Nephron progenitor cell (in vitro differentiated cells): ENCODE measurements around the gene SEMA4C.
A peak's percentile ranks its signal among the peaks of the same experiment; 100 is the strongest.

Experiments
- DNase-seq: peaks from one replicate; pipeline ENCODE4 v3.0.0; 2021
- H3K27ac Mint-ChIP-seq: 2 replicates; pipeline ENCODE4 v1.8.0; 2021; ENCODE audit warnings: mild to moderate bottlenecking, moderate library complexity, mixed read lengths
- H3K27me3 Mint-ChIP-seq: 2 replicates; pipeline ENCODE4 v1.8.0; 2021; ENCODE audit warnings: mild to moderate bottlenecking, low read depth, mixed read lengths; ENCODE audit not compliant: poor library complexity
- H3K36me3 Mint-ChIP-seq: 2 replicates; pipeline ENCODE4 v1.8.0; 2021; ENCODE audit warnings: low read depth, mixed read lengths
- H3K4me1 Mint-ChIP-seq: 2 replicates; pipeline ENCODE4 v1.8.0; 2021; ENCODE audit warnings: mixed read lengths
- H3K4me3 Mint-ChIP-seq: 2 replicates; pipeline ENCODE4 v1.8.0; 2021; ENCODE audit warnings: mild to moderate bottlenecking, moderate library complexity, mixed read lengths
- H3K9me3 Mint-ChIP-seq: 2 replicates; pipeline ENCODE4 v1.8.0; 2021; ENCODE audit warnings: mild to moderate bottlenecking, moderate library complexity, mixed read lengths
- TF ChIP-seq, protein P1 (sequence below): fragments of 200-600 bp; sonication (generic); IDR thresholded peaks from 2 replicates; pipeline ENCODE4 v1.5.0; 2021; ENCODE audit warnings: antibody characterized with exemption

Gene SEMA4C

DNA sequence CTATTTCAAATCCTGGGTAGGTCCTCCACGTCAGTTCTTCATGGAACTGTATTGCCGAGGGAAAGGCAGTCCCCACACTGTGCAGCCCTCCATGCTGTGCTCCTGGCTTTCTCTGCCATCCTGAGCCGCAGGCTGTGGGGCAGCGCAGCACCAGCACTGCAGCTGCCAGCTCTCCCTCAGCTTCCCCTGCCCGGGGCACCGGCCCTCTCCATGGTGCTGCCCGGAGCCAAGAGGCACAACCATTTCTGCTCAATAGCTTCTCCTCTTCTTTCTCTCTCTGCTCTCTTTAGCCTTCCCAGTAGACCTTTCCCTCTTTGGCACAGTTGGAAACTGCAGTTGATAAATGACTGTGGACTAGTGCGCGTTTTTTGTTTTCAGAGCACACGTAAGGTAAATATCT is 38.2 kb downstream of the SEMA4C start:
- peaks cover 30% of the 10 kb centered on the region for H3K4me1 Mint-ChIP-seq
- H3K27me3 Mint-ChIP-seq, result peaks cover 2% of the 10 kb centered on the region
- H3K4me3 Mint-ChIP-seq, result no peak overlapping the region
- peak overlapping the region; percentile 85 for H3K27ac Mint-ChIP-seq
- DNase-seq, result peak; percentile 46
- H3K36me3 Mint-ChIP-seq, result peaks cover 61% of the 10 kb centered on the region
- TF ChIP-seq, protein P1, sequence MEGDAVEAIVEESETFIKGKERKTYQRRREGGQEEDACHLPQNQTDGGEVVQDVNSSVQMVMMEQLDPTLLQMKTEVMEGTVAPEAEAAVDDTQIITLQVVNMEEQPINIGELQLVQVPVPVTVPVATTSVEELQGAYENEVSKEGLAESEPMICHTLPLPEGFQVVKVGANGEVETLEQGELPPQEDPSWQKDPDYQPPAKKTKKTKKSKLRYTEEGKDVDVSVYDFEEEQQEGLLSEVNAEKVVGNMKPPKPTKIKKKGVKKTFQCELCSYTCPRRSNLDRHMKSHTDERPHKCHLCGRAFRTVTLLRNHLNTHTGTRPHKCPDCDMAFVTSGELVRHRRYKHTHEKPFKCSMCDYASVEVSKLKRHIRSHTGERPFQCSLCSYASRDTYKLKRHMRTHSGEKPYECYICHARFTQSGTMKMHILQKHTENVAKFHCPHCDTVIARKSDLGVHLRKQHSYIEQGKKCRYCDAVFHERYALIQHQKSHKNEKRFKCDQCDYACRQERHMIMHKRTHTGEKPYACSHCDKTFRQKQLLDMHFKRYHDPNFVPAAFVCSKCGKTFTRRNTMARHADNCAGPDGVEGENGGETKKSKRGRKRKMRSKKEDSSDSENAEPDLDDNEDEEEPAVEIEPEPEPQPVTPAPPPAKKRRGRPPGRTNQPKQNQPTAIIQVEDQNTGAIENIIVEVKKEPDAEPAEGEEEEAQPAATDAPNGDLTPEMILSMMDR, result no peak
- H3K9me3 Mint-ChIP-seq, result no peaks in the 10 kb centered on the region

DNA sequence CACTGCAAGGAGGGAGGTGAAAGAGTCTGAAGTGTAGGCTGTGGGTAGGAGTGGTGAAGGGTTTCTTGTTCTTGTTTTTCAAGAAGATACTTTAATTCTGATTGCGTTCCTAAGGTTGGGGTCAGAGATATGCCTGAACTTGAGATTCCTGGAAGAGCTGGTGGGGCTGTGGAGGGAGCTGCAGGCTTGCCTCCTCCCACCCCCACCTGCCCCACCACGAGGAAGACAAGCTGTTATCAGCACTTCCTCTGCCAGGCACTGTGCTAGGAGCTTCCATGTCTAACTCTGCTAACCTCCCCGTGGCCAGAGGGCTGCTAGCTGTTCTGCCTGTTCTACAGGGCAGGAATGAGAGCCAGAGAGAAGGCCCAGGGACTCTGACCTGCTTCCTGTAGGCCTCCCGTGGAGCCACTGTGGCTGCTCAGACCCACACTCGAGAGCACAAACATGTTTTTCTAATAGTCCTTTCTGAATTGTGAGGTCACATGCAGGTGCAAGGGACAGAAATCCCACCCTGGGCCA is 39.8 kb downstream of the SEMA4C start:
- Mint-ChIP-seq H3K9me3 (no peaks in the 10 kb centered on the region), H3K4me3 (no peak overlapping the region), H3K4me1 (peaks cover 30% of the 10 kb centered on the region), H3K27me3 (peaks cover 2% of the 10 kb centered on the region), H3K36me3 (peaks cover 59% of the 10 kb centered on the region), H3K27ac (peak overlapping the region; percentile 32)
- TF ChIP-seq, protein P1, result no peak
- DNase-seq, result no peak

DNA sequence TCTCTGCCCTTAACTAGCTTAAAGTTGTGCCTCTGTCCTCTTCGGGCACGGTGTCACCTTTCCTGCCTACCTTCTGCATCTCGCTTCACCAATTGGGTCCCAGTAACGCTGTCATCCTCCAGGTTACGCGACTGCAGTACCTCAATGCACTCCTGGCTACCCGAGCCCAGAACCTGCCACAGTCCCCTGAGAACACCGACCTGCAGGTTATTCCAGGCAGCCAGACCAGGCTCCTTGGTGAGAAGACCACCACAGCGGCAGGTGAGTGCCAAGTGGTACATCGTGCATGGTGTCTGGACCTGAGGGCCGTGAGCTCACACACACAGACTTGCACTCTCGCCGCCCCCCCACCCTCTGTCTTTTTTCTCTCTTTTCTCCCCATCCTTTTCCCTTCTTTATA is 41.0 kb downstream of the SEMA4C start:
- Mint-ChIP-seq H3K4me1 (peaks cover 35% of the 10 kb centered on the region), H3K27ac (no peak overlapping the region), H3K4me3 (no peak overlapping the region), H3K36me3 (peaks cover 61% of the 10 kb centered on the region), H3K9me3 (no peaks in the 10 kb centered on the region), H3K27me3 (peaks cover 2% of the 10 kb centered on the region)
- TF ChIP-seq, protein P1, result no peak
- no peak for DNase-seq

DNA sequence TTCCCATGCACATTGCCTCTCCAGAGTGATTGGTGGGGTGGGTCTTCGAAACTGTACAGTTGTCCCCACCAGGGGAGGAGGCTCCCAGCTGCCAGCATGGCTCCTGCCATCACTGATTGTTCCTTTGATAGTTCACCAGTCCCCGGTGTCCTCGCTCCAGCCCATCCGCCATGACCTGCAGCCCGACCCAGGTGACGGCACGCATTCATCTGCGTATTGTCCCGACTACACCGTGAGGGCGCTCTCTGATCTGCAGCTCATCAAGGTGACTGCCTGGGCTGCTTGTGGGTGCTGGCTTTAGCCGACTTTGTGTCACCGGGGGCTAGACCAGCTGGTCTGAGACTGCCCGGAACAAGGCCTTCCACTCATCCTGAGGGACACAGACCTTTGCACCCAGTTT is 41.4 kb downstream of the SEMA4C start:
- Mint-ChIP-seq H3K36me3 (peaks cover 59% of the 10 kb centered on the region), H3K27me3 (peaks cover 2% of the 10 kb centered on the region), H3K9me3 (no peaks in the 10 kb centered on the region), H3K4me1 (peaks cover 36% of the 10 kb centered on the region), H3K4me3 (no peak overlapping the region), H3K27ac (peak overlapping the region; percentile 8)
- TF ChIP-seq, protein P1, result no peak
- DNase-seq, result no peak

DNA sequence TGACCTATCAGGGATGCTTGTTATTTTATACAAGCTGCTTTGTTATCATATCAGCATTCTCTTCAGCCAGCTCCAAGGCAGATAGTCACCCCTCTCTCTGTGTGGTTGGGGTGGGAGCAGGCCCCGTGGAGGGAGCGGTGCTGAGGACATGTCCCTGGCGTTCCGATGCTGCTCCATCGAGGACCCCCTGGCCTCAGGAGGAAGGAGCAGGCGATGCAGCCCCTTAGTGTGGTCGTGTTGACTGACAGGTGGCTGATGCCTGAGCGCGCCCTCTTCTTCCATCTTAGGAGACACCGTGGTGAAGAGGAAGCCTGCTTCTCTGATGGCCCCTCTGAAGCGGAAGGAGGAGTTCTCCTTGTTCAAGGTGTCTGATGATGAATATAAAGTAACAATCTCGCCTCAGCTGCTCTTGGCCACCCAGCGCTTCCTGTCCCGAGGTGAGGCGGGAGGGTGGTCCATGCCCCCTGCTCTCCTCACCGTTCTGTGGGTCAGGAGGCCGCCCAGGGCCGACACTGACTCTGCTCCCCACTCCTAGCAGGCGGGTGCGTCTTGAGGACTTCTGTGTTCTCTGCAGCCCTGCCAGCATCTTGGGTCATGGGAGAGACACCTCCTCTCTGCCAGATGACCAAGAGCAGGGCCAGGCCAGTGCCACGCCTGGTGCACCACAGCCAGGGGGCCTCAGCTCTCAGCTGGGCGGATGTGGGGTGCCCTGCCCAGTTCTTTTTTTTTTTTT is 43.2 kb downstream of the SEMA4C start:
- no peak overlapping the region for H3K4me3 Mint-ChIP-seq
- TF ChIP-seq, protein P1, result no peak
- H3K4me1 Mint-ChIP-seq, result peaks cover 28% of the 10 kb centered on the region
- no peaks in the 10 kb centered on the region for H3K9me3 Mint-ChIP-seq
- H3K27ac Mint-ChIP-seq, result no peak overlapping the region
- H3K27me3 Mint-ChIP-seq, result peaks cover 2% of the 10 kb centered on the region
- H3K36me3 Mint-ChIP-seq, result peaks cover 48% of the 10 kb centered on the region
- no peak for DNase-seq

DNA sequence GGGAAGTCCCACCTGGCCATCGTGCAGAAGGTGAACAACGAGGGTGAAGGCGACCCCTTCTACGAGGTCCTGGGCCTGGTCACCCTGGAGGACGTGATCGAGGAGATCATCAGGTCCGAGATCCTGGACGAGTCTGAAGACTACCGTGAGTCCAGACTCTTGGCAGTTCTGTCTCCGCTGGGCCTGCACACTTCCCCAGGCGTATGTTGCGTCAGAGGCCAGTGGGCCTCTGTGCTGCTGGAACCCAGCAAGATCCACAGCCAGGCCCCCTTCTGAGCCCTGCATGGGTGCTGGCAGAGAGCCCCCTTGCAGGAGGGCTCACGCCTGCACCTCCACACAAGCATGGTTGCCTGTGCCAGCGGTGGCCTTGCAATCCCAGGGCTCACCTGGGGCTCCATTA is 44.8 kb downstream of the SEMA4C start:
- Mint-ChIP-seq H3K4me1 (peaks cover 34% of the 10 kb centered on the region), H3K27ac (no peak overlapping the region), H3K4me3 (no peak overlapping the region), H3K27me3 (no peaks in the 10 kb centered on the region), H3K36me3 (peaks cover 44% of the 10 kb centered on the region), H3K9me3 (no peaks in the 10 kb centered on the region)
- TF ChIP-seq, protein P1, result no peak
- no peak for DNase-seq
